ENCODE data around the gene NUDT1.

The NUDT1 gene

GRCh38 chr7:2228921-2229320 lies 13.1 kb upstream of the NUDT1 start:
- Histone ChIP-seq H2BK12ac (ENCODE audit: low read length) (no peak overlapping the region), H3K9ac (ENCODE audit: low read length) (no peak overlapping the region), H4K8ac (ENCODE audit: low read depth, low read length) (no peak overlapping the region), H3K4me2 (ENCODE audit: low read length) (no peak overlapping the region), H3K4ac (ENCODE audit: low read depth, low read length) (peak overlapping the region; percentile 32), H4K91ac (ENCODE audit: low read depth, low read length) (no peak overlapping the region), H3K23ac (ENCODE audit: low read length) (no peak overlapping the region), H2BK120ac (ENCODE audit: insufficient read depth, low read length, poor library complexity) (no peak overlapping the region), H3K36me3 (ENCODE audit: control insufficient read depth in 1 of 2, insufficient read depth in 2 of 2, low read length in 2 of 2) (peaks cover 59% of the 10 kb centered on the region in 2 experiments), H2BK5ac (ENCODE audit: low read depth, low read length, poor library complexity) (no peak overlapping the region), H2AK5ac (ENCODE audit: low read length) (no peak overlapping the region), H3K18ac (ENCODE audit: low read length) (peak overlapping the region; percentile 49), H3K27ac (ENCODE audit: low read depth, low read length) (no peak overlapping the region), H3K79me1 (ENCODE audit: low read length) (peaks cover 10% of the 10 kb centered on the region), H3K4me3 (ENCODE audit: low read depth, low read length) (no peak overlapping the region), H2AFZ (ENCODE audit: insufficient read depth, low read length, poor library complexity) (no peak overlapping the region), H4K12ac (ENCODE audit: low read depth, low read length) (no peak overlapping the region), H3K4me1 (ENCODE audit: control insufficient read depth in 1 of 2, insufficient read depth in 2 of 2, low read length in 2 of 2) (peaks cover 0 to 6% of the 10 kb centered on the region in 2 experiments), H3K9me3 (ENCODE audit: insufficient read depth, low read depth, low read length) (peaks cover 1% of the 10 kb centered on the region), H3K14ac (ENCODE audit: low read length) (no peak overlapping the region), H3K79me2 (ENCODE audit: control insufficient read depth, insufficient read depth, low read length, poor library complexity) (peaks cover 6% of the 10 kb centered on the region), H3K27me3 (ENCODE audit: insufficient read depth, low read length) (no peaks in the 10 kb centered on the region)
- WGBS (ENCODE audit: extremely low coverage, insufficient coverage, insufficient read length) = no CpG with 5 or more reads among the region's 8 CpGs
- no peak for DNase-seq

GRCh38 chr7:2229467-2229866 lies 12.6 kb upstream of the NUDT1 start:
- Histone ChIP-seq H4K91ac (ENCODE audit: low read depth, low read length) (no peak overlapping the region), H3K27me3 (ENCODE audit: insufficient read depth, low read length) (no peaks in the 10 kb centered on the region), H2AFZ (ENCODE audit: insufficient read depth, low read length, poor library complexity) (no peak overlapping the region), H2BK5ac (ENCODE audit: low read depth, low read length, poor library complexity) (no peak overlapping the region), H3K36me3 (ENCODE audit: control insufficient read depth in 1 of 2, insufficient read depth in 2 of 2, low read length in 2 of 2) (peaks cover 55% of the 10 kb centered on the region in 2 experiments), H4K12ac (ENCODE audit: low read depth, low read length) (no peak overlapping the region), H3K9me3 (ENCODE audit: insufficient read depth, low read depth, low read length) (peaks cover 1% of the 10 kb centered on the region), H3K79me1 (ENCODE audit: low read length) (peaks cover 10% of the 10 kb centered on the region), H3K18ac (ENCODE audit: low read length) (no peak overlapping the region), H3K14ac (ENCODE audit: low read length) (no peak overlapping the region), H3K4ac (ENCODE audit: low read depth, low read length) (no peak overlapping the region), H3K23ac (ENCODE audit: low read length) (no peak overlapping the region), H2AK5ac (ENCODE audit: low read length) (no peak overlapping the region), H3K9ac (ENCODE audit: low read length) (no peak overlapping the region), H2BK120ac (ENCODE audit: insufficient read depth, low read length, poor library complexity) (no peak overlapping the region), H2BK12ac (ENCODE audit: low read length) (no peak overlapping the region), H3K79me2 (ENCODE audit: control insufficient read depth, insufficient read depth, low read length, poor library complexity) (peaks cover 6% of the 10 kb centered on the region), H4K8ac (ENCODE audit: low read depth, low read length) (no peak overlapping the region), H3K4me3 (ENCODE audit: low read depth, low read length) (no peak overlapping the region), H3K4me2 (ENCODE audit: low read length) (no peak overlapping the region), H3K4me1 (ENCODE audit: control insufficient read depth in 1 of 2, insufficient read depth in 2 of 2, low read length in 2 of 2) (peaks cover 0 to 6% of the 10 kb centered on the region in 2 experiments), H3K27ac (ENCODE audit: low read depth, low read length) (no peak overlapping the region)
- no CpG with 5 or more reads among the region's 7 CpGs for WGBS (ENCODE audit: extremely low coverage, insufficient coverage, insufficient read length)
- DNase-seq = no peak

GRCh38 chr7:2230226-2230625 lies 11.8 kb upstream of the NUDT1 start:
- no peaks in the 10 kb centered on the region for H3K9me3 ChIP-seq (ENCODE audit: insufficient read depth, low read depth, low read length)
- no peak overlapping the region for H3K4ac ChIP-seq (ENCODE audit: low read depth, low read length)
- no peak overlapping the region for H3K9ac ChIP-seq (ENCODE audit: low read length)
- H2BK12ac ChIP-seq (ENCODE audit: low read length) = no peak overlapping the region
- no peak overlapping the region for H4K8ac ChIP-seq (ENCODE audit: low read depth, low read length)
- H3K14ac ChIP-seq (ENCODE audit: low read length) = no peak overlapping the region
- no peak overlapping the region for H3K23ac ChIP-seq (ENCODE audit: low read length)
- H2BK5ac ChIP-seq (ENCODE audit: low read depth, low read length, poor library complexity) = no peak overlapping the region
- H4K91ac ChIP-seq (ENCODE audit: low read depth, low read length) = no peak overlapping the region
- H3K27me3 ChIP-seq (ENCODE audit: insufficient read depth, low read length) = no peaks in the 10 kb centered on the region
- no peak overlapping the region for H3K4me3 ChIP-seq (ENCODE audit: low read depth, low read length)
- H3K18ac ChIP-seq (ENCODE audit: low read length) = no peak overlapping the region
- H2BK120ac ChIP-seq (ENCODE audit: insufficient read depth, low read length, poor library complexity) = no peak overlapping the region
- peaks cover 6% of the 10 kb centered on the region for H3K79me2 ChIP-seq (ENCODE audit: control insufficient read depth, insufficient read depth, low read length, poor library complexity)
- H3K4me2 ChIP-seq (ENCODE audit: low read length) = no peak overlapping the region
- H2AK5ac ChIP-seq (ENCODE audit: low read length) = no peak overlapping the region
- H3K4me1 ChIP-seq (ENCODE audit: control insufficient read depth in 1 of 2, insufficient read depth in 2 of 2, low read length in 2 of 2) = peaks cover 0 to 6% of the 10 kb centered on the region in 2 experiments
- no CpG with 5 or more reads among the region's 8 CpGs for WGBS (ENCODE audit: extremely low coverage, insufficient coverage, insufficient read length)
- DNase-seq = no peak
- peaks cover 10% of the 10 kb centered on the region for H3K79me1 ChIP-seq (ENCODE audit: low read length)
- H4K12ac ChIP-seq (ENCODE audit: low read depth, low read length) = no peak overlapping the region
- no peak overlapping the region for H3K27ac ChIP-seq (ENCODE audit: low read depth, low read length)
- no peak overlapping the region for H2AFZ ChIP-seq (ENCODE audit: insufficient read depth, low read length, poor library complexity)
- H3K36me3 ChIP-seq (ENCODE audit: control insufficient read depth in 1 of 2, insufficient read depth in 2 of 2, low read length in 2 of 2) = peaks cover 52 to 55% of the 10 kb centered on the region in 2 experiments

- Histone ChIP-seq H2AFZ (ENCODE audit: insufficient read depth, low read length, poor library complexity) (no peak overlapping the region), H3K23ac (ENCODE audit: low read length) (no peak overlapping the region), H4K91ac (ENCODE audit: low read depth, low read length) (no peak overlapping the region), H3K9me3 (ENCODE audit: insufficient read depth, low read depth, low read length) (no peaks in the 10 kb centered on the region), H2BK120ac (ENCODE audit: insufficient read depth, low read length, poor library complexity) (no peak overlapping the region), H2AK5ac (ENCODE audit: low read length) (no peak overlapping the region), H2BK12ac (ENCODE audit: low read length) (no peak overlapping the region), H3K9ac (ENCODE audit: low read length) (no peak overlapping the region), H3K79me2 (ENCODE audit: control insufficient read depth, insufficient read depth, low read length, poor library complexity) (peaks cover 6% of the 10 kb centered on the region), H3K79me1 (ENCODE audit: low read length) (peaks cover 10% of the 10 kb centered on the region), H3K4ac (ENCODE audit: low read depth, low read length) (no peak overlapping the region), H4K12ac (ENCODE audit: low read depth, low read length) (no peak overlapping the region), H3K4me3 (ENCODE audit: low read depth, low read length) (no peak overlapping the region), H3K27me3 (ENCODE audit: insufficient read depth, low read length) (no peaks in the 10 kb centered on the region), H2BK5ac (ENCODE audit: low read depth, low read length, poor library complexity) (no peak overlapping the region), H3K14ac (ENCODE audit: low read length) (no peak overlapping the region), H3K4me1 (ENCODE audit: control insufficient read depth in 1 of 2, insufficient read depth in 2 of 2, low read length in 2 of 2) (peaks cover 0 to 6% of the 10 kb centered on the region in 2 experiments), H4K8ac (ENCODE audit: low read depth, low read length) (no peak overlapping the region), H3K27ac (ENCODE audit: low read depth, low read length) (no peak overlapping the region), H3K18ac (ENCODE audit: low read length) (no peak overlapping the region), H3K4me2 (ENCODE audit: low read length) (no peak overlapping the region), H3K36me3 (ENCODE audit: control insufficient read depth in 1 of 2, insufficient read depth in 2 of 2, low read length in 2 of 2) (peaks cover 47 to 49% of the 10 kb centered on the region in 2 experiments)
- no peak for DNase-seq
- WGBS (ENCODE audit: extremely low coverage, insufficient coverage, insufficient read length) = no CpG with 5 or more reads among the region's 9 CpGs
These were observed 11.1 kb upstream of the NUDT1 start for GRCh38 chr7:2230882-2231281.

All from trophoblast cell (in vitro differentiated cells and primary cell).